NCI-H187 treated with DMSO at 0.1 percent for 48 hours (cell line): ENCODE measurements around the gene YWHAE.
"Not testable (repeated sequence)": the region's sequence is repeated elsewhere in the genome, so short reads cannot be mapped to it uniquely, and the experiment has no call there.

Experiments used
- DNase-seq: peaks from one replicate; lab custom pipeline; 2025; lab: John Stamatoyannopoulos, UW

The YWHAE gene

DNA sequence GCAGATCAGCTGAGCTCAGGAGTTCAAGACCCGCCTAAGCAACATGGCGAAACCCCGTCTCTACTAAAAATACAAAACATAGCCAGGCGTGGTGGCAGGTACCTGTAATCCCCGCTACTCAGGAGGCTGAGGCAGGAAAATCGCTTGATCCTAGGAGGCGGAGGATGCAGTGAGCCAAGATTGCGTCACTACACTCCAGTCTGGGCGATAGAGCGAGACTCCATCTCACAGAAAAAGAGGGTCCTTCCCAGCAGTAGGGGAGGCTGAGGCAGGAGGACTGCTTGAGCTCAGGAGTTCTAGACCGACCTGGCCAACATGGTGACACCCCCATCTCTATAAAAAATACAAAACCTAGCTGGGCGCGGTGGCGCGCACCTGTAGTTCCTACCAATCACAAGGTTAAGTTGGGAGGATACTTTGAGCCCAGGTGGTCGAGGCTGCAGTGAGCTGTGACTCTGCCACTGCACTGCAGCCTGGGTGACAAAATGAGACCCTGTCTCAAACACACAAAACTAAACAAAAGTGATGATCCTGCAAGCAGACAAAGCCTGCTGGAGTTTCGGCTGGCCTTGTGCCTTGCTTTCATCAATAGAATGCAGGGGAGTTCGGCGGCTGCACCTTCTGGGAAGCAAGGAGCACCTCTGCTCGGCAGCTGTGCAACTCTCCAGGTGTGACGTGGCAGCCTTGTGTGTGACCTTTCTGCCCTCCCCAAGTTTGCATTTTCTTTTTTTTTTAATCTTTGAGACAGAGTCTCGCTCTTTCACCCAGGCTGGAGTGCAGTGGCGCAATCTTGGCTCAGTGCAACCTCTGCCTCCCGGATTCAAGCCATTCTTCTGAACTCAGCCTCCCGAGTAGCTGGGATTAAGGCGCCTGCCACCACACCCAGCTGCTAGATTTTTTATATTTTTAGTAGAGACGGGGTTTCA lies 12.4 kb upstream of the YWHAE start:
- no peak for DNase-seq

DNA sequence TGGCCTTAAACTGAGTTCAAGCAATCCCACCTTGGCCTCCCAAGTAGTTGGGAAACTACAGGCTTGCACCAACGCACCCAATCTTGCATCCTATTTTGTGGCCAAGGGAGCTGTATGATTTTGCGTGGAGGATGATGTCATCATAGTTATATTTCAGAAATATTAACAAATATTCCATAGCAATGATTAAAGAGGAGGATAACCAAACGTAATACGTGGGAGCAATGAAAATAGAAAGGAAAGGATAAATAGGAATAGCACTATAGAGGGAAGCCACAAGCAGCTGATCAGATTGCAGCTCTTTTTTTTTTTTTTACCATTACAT lies 2.2 kb upstream of the YWHAE start:
- DNase-seq, result no peak

DNA sequence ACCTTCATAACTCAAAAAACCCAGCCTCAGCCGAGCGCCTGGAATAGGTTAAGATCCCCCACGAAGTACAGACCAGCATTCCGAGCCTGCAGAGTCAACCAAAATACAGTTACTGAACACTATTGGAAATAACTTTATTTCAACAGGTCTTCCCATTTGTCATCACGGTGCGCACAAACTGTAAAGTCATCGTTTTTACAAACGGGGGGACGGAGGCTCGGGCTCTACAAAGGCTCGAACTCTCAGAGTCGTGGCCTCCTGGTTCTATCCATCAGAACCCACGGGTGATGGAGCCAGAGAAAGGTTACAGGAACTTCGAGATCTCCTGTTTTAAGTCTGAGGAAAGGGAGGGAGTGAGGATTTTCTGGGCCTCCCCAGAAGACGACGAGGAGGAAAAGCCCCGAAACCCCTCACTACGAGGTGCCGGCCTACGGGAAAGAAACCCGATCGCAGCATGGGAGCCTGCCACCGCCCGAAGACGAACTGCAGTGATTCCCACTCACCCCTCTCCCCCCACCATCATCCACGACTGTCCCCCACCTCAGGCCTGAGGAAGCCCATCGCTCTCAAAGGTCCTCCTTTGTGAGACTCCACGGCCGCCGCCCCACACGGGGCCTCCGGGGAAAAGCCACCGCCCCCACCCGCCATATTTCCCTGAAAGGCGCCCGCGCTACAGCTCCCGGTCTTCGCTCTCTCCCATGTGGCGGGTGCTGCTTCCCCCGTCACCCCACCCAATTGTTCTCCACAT lies 917 bp downstream of the YWHAE start:
- no peak for DNase-seq

DNA sequence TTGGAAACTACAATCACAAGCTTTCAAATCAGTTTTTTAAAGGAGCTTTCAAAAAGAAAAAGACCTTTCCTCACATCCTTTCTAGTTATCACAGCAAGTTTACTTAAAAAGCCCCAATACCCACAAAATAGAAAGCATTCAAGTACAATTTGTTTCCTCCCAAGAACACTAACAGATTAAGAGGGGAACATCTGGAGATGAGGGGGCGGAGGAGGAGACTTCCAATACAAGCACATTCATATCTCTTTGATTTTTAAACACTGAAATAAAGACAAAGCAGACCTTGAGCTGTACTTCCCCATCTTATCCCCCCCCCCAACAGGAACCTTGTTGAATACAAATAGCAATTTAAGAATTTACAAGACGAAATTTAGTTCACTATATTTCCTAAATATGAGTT lies 2.0 kb downstream of the YWHAE start:
- no peak for DNase-seq

DNA sequence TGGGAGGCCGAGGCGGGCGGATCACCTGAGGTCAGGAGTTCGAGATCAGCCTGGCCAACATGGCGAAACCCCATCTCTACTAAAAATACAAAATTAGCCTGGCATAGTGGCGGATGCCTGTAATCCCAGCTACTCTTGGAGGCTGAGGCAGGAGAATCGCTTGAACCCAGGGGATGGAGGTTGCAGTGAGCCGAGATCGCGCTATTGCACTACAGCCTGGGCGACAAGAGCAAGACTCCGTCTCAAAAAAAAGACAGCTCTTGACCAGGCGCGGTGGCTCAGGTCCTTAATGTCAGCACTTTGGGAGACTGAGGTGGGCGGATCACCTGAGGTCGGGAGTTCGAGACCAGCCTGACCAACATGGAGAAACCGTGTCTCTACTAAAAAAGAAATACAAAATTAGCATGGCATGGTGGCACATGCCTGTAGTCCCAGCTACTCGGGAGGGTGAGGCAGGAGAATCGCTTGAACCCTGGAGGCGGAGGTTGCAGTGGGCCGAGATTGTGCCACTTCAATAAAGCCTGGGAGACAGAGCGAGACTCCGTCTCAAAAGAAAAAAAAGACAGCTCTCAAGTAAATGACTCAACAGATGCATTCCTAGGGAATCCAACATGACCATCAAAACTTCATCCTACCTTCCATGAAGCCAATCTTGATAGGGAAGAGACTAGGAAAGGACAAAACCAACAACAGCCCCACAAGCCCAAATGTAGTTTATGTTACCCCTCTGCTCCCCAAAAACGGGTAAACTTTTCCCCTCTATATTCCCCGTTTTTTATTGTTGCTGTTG lies 4.0 kb downstream of the YWHAE start:
- not testable (repeated sequence) for DNase-seq

DNA sequence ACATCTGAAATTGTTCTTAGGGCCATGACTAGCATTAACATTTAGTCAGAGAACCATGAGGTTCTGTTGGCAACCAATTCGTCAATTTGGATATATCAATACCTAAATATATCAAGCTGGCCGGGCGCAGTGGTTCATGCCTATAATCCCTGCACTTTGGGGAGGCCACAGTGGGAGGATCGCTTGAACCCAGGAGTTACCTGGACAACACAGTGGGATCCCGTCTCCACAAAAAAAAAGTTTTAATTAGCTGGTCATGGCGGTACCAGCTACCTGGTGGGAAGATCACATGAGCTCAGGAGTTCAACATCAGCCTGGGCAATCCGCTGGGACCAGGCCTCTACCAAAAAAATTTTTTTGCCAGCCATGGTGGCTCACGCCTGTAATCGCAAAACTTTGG lies 8.4 kb downstream of the YWHAE start:
- no peak for DNase-seq

DNA sequence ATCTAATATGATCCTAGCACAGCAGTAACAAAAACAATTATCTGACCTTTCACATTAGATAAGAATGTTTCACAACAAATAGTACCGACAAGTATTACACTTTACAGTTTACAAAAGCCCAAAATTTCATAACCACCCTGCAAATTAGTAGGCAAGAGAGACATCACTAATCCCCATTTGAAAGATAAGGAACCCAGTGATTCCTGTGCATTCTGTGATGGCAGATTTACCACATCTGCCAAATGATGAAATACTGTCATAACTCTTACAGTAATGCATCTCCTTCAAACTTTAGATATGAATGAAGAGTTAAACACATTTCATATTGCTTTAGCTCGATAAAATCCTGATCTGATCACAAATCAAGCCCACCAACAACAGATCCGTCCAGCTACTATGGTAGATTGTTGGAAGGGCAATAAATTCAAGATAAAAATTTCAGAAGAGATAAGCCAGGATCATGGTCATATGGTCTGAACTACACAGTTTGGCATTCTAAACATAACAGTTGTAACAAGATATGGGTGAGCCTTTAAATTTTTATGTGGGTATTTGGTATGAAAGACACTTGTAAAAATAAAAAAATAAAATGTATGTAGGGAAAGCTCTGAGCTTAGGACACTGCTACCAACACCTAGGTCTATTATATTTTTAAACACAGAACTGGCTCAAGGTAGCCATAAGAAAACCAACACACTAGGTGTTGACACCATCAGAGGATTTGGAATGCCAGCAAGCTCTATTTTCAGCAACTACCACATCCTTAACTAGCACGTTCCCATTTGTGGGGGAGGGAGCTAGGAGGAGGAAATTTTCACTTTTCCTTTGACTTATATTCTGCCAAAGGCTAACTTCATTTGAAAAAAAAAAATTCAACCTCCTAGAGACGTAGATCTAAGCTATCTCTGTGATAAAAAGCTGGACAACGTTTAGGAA lies 9.3 kb downstream of the YWHAE start:
- no peak for DNase-seq

DNA sequence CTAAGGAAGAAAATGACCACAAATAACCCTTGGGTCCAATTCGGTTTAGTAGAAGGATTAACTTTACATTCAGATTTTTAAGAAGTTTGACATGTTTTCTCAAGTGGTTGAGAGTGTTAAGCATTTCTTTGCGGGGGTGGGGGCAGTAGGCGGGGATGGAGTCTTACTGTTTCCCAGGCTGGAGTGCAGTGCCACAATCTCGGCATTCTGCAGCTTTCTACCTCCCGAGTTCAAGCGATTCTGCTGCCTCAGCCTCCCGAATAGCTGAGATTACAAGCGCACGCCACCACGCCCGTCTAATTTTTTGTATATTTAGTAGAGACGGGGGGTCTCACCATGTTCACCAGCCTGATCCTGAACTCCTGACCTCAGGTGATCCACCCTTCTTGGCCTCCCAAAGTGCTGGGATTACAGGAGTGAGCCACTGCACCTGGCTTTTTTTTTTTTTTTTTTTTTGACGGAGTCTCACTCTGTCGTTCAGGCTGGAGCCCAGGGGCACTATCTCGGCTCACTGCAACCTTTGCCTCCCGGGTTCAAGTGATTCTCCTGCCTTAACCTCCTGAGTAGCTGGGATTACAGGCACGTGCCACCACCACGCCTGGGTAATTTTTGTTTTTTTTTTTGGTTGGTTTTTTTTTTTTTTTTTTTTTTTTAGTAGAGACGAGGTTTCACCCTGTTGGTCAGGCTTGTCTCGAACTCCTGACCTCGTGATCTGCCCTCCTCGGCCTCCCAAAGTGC lies 12.4 kb downstream of the YWHAE start:
- DNase-seq, result not testable (repeated sequence)

DNA sequence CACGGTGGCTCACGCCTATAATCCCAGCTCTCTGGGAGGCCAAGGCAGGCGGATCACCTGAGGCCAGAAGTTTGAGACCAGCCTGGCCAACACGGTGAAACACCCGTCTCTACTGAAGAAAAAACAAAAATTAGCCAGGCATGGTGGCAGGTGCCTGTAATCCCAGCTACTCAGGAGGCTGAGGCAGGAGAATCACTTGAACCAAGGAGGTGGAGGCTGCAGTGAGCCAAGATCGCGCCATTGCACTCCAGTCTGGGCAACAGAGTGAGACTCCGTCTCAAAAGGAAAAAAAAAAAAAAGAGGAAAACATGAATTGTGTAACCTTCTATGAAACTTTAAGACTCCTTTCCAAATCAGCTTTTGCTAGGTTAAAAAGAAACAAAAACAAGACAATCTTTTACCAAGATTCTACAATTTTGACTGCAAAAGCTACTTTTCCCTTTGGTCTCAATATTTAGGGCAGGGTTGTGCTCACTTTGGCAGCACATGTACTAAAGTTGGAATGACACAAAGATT lies 13.3 kb downstream of the YWHAE start:
- not testable (repeated sequence) for DNase-seq

DNA sequence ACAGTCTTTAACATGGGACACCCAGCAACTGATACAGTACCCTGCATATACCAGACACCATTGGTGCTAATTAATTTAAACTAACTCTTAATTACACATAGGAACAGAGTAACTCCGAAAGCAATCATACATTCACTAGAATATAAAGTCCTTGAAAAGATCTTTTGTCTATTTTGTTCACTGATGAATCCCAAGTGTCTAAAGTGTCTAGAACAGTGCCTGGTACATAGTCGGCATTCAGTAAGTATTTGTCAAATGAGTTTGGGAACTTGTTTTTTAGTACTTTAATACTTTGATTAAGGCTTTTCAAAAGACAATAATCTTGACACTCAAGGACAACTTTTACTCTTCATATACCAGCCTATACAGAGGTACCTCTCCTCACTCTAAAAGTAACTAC lies 13.8 kb downstream of the YWHAE start:
- DNase-seq, result no peak

DNA sequence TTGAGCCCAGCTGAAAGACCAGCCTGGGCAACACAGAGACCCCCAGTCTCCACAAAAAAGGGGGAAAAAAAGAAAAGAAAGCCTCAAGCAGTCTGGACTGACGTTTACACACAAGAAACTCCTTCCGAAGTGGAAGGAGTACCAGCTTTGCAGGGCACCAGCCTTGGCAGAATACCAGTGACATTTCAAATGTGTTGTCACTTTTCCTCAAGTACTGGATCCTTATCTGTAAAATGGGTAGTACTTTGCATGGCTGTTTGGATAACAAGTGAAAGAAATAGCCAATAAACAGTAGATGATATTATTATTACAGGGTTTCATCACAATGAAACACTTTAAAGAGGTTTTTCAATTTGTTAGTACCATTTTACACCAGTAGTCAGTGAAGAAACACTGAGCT lies 14.2 kb downstream of the YWHAE start:
- no peak for DNase-seq

DNA sequence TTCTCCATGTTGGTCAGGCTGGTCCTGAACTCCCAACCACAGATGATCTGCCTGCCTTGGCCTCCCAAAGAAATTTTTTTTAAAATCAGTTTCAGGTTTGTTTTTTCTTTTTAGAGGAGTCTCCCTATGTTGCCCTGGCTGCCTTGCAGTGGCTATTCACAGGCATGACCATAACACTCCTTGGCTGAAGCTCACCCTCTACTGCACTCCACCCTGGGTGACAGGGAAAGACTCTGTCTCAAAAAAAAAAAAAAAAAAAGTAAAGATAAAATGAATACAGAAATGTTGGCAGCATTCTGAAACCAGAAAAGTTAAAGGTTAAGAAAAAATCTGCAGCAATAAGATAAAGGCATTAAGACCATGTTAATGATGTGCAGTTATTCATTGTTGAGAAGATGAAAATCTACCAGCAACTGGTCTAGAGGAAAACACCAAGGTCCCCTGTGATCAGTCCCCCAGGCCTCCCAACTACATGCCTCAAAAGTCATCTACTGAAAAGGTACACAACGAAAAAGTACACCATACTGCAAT lies 15.1 kb downstream of the YWHAE start:
- DNase-seq, result no peak

DNA sequence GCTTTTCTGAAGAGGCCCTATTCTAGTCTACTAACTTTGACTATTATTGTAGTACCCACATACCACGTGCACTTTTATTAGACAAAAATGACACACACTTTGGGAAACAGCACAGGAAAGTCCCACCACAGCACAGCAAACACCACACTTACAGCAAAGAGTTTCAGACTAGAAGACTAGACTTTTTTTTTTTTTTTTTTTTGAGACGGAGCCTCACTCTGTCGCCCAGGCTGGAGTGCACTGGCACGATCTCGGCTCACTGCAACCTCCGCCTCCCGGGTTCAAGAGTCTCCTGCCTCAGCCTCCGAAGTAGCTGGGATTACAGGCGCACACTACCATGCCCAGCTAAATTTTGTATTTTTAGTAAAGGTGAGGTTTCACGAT lies 20.1 kb downstream of the YWHAE start:
- DNase-seq, result no peak

DNA sequence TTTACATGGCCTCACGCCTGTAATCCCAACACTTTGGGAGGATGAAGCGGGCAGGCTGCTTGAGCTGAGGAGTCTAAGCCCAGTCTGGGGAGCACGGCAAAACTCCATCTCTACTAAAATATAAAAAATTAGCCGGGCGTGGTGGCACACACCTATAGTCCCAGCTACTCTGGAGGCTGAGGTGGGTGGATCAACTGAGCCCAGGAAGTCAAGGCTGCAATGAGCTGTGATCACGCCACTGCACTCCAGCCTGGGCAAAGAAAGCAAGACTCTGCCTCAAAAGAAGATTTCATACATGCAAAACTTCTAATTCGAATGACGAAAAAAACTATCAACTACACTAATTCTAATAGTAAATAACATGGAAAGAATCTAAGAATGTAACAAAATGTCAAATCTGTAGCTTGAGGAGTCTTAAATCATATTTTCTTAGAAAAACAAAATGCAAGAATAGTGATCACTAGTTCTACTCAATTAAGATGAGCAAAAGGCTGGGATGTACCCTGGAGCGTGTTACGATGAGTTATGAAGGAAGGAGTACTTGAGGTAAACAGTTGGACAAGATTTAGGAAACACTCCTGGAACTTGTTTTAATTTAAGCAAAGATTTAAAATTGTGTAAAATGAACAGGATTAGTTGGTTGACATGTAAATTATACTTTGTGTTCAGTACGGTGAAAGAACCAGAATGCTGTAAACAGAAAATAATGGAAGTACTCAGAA lies 20.7 kb downstream of the YWHAE start:
- DNase-seq, result no peak

DNA sequence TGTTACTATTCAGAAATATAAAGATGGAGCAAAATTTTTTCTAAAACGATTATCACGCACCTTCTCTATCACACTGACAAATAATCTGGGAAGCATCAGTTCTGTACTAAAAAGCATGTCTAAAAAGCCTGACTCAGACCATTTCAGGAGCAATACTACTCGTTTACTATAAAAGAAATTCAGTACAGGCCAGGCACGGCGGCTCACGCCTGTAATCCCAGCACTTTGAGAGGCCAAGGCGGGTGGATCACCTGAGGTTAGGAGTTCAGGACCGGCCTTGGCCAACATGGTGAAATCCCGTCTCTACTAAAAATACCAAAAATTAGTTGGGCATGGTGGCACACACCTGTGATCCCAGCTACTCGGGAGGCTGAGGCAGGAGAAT lies 21.6 kb downstream of the YWHAE start:
- DNase-seq, result not testable (repeated sequence)

DNA sequence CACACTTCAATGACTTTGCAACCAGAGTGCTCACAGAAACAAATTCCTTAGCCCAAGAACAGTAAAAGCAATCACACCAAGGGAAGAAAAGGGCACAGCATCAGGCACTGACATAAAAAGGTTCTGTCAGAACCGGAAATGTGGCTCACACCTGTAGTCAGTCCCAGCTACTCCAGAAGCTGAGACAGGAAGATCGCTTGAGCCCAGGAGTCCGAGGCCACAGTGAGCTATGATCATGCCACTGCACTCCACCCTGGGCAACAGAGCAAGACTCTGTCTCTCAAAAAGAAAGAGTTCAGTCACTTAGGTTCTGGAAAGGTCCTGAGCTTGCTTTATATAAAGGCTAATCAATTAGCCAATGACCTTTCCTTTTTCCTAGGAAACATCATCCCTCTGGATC lies 22.7 kb downstream of the YWHAE start:
- DNase-seq, result no peak

DNA sequence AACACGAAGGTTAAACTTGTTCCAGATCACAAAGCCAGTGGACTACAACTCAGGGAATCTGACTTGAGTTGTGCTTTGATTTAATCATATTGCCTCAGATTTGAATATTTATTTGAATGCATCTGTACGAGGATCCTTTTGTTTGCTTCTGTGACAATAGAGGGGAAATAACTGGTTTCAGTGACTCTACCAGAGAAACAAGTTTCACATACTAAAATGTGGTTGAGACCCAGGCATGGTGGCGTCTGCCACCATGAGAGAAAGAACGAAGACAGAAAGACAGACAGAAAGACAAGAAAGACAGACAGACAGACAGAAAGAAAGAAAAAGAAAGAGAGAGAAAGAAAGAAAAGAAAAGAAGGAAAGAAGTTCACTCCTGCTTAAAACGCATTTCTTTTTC lies 24.0 kb downstream of the YWHAE start:
- DNase-seq, result no peak

DNA sequence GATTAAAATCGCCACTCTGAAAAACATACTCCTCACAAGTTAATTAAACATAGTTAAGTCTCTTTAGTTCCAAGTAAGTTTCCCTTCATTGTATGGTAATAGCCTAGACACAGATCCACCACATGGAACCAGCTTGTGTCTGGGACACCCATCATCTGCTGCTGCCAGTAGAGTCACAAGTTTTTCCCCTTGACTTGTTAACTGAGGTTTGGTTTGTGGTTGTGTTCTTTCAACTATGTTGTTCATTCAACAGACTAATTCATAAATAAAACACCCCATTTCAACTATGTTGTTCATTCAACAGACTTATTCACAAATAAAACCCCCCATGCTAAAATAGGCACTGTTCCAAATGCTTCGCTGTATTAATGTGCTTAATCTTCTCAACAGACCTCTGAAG lies 24.4 kb downstream of the YWHAE start:
- DNase-seq, result no peak

DNA sequence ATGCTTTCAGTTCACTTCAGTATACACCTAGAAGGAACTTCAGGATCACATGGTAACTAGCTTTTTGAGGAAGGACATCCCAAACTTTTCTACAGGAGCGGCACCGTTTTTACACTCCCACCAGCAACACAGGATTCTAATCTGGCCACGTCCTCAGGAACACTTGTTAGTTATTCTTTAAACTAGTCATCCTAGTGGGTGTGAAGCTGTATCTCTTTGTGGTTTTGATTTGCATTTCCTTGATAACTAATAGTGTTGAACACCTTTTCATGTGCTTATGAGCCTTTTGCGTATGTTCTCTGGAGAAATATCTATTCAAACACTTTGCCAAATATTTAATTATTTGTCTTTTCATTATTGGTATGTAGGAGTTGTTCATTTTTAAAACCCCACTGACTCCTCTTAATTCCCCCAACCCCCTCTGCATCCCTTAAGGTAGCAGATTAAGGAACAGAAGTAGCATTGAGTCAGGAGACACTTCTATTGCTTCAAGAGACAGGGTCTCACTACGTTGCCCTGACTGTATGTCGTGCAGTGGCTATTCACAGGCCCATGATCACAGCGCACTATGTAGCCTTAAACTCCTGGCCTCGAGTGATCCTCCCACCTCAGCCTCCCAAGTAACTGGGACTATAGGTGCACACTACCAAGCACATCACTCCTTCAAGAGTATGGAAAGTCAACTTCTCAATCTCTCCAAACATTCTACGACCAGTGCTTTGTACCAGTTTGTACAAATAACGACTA lies 25.4 kb downstream of the YWHAE start:
- DNase-seq, result no peak
